Left cardiac atrium (tissue), 4 donors: ENCODE data around the gene CDK14. TPM values are rescaled to one million over a fixed set of nuclear protein-coding genes. Genes with fewer than 3 reads are reported as not detected.

Experiments
- ATAC-seq, 2 donors: fragments of 200-7000 bp; cut with Tn5 transposase; one replicate each; pipeline ENCODE4 v1.9.1; 2020; ENCODE audit warnings: mild to moderate bottlenecking in 2 of 2, moderate library complexity in 2 of 2
- DNase-seq: peaks from one replicate; pipeline ENCODE4 v3.0.0-alpha.2; 2020
- intact Hi-C, 2 donors: fragments of 100-400 bp; cut with DNase I; formaldehyde crosslinking; loops; one replicate each; pipeline versions ENCODE4 v1.14.1 to v1.15.1; 2022 to 2023
- total RNA-seq, 2 donors: library from RNA; stranded (reverse); fragmentation: NEBNext Ultra II Directional; extraction: Animal tissue kit (Norgen Biotek cat#: 25700); gene quantifications; one replicate each; pipeline ENCODE4 v1.2.1, GENCODE V29; 2021
- donor health status: DM: no; HTN: yes; CAD: no.
- donor health status: DM: no; HTN: yes; CAD: no; lungs with severe emphysema.
- donor health status: DM: yes; HTN: yes; CAD: no.
- donor health status: Dilated cardiomyopathy.

The CDK14 gene
- total RNA-seq, 2 donors from 2014 or later, result 35.9 to 53.5 TPM

GRCh38 chr7:90842430-90842788 is 246.3 kb downstream of the CDK14 start:
- no peak for ATAC-seq
- no peak for DNase-seq
- intact Hi-C loops, result no loop called here

- intact Hi-C loops, result no loop called here
- DNase-seq (no peak), ATAC-seq (no peak)
These were observed 247.4 kb downstream of the CDK14 start for GRCh38 chr7:90843472-90843871.

- DNase-seq (no peak), ATAC-seq (no peak)
- intact Hi-C loops, result no loop called here
These were observed 248.3 kb downstream of the CDK14 start for GRCh38 chr7:90844421-90844820.

GRCh38 chr7:90846192-90846591 is 250.1 kb downstream of the CDK14 start:
- ATAC-seq (peak; percentile 77 to 86), DNase-seq (no peak)
- intact Hi-C loops, result no loop called here

GRCh38 chr7:90850066-90850465 is 253.9 kb downstream of the CDK14 start:
- ATAC-seq (no peak), DNase-seq (no peak)
- intact Hi-C loops, result loop anchor here in 1 of 2 donors (10.0 kb wide), 1 partner anchor 185 kb away; no protein-coding TSS in a partner anchor

- DNase-seq, result no peak
- no peak for ATAC-seq
- intact Hi-C loops, result loop anchor here in 1 of 2 donors (10.0 kb wide), 1 partner anchor 184 kb away; no protein-coding TSS in a partner anchor
These were observed 254.3 kb downstream of the CDK14 start for GRCh38 chr7:90850471-90850870.

GRCh38 chr7:90853205-90853604 is 257.1 kb downstream of the CDK14 start:
- no peak for ATAC-seq
- no peak for DNase-seq
- intact Hi-C loops, result loop anchor here in 1 of 2 donors (10.0 kb wide), 1 partner anchor 182 kb away; no protein-coding TSS in a partner anchor

- intact Hi-C loops, result loop anchor here in 1 of 2 donors (10.0 kb wide), 1 partner anchor 178 kb away; no protein-coding TSS in a partner anchor
- ATAC-seq, result no peak
- DNase-seq, result no peak
These were observed 260.4 kb downstream of the CDK14 start for GRCh38 chr7:90856351-90857070.

GRCh38 chr7:90857603-90858002 is 261.5 kb downstream of the CDK14 start:
- ATAC-seq, result peak; percentile 86 to 91
- peak; percentile 27 for DNase-seq
- intact Hi-C loops, result loop anchor here in 1 of 2 donors (10.0 kb wide), 1 partner anchor 177 kb away; no protein-coding TSS in a partner anchor

- intact Hi-C loops, result loop anchor here in 1 of 2 donors (10.0 kb wide), 1 partner anchor 176 kb away; no protein-coding TSS in a partner anchor
- no peak for ATAC-seq
- DNase-seq, result no peak
These were observed 262.4 kb downstream of the CDK14 start for GRCh38 chr7:90858546-90858945.

- no peak for DNase-seq
- ATAC-seq, result no peak
- intact Hi-C loops, result loop anchor here in 1 of 2 donors (10.0 kb wide), 1 partner anchor 175 kb away; no protein-coding TSS in a partner anchor
These were observed 263.4 kb downstream of the CDK14 start for GRCh38 chr7:90859521-90859920.

GRCh38 chr7:90864088-90864487 is 268.0 kb downstream of the CDK14 start:
- ATAC-seq, result no peak
- no peak for DNase-seq
- intact Hi-C loops, result no loop called here

GRCh38 chr7:90869335-90869734 is 273.2 kb downstream of the CDK14 start:
- intact Hi-C loops, result no loop called here
- no peak for DNase-seq
- ATAC-seq, result no peak

- intact Hi-C loops, result no loop called here
- DNase-seq, result no peak
- no peak for ATAC-seq
These were observed 280.6 kb downstream of the CDK14 start for GRCh38 chr7:90876701-90877100.

GRCh38 chr7:90877201-90877600 is 281.1 kb downstream of the CDK14 start:
- no peak for ATAC-seq
- no peak for DNase-seq
- intact Hi-C loops, result no loop called here

GRCh38 chr7:90879924-90880323 is 283.8 kb downstream of the CDK14 start:
- DNase-seq (peak; percentile 33), ATAC-seq (peak; percentile 43 to 71)
- intact Hi-C loops, result no loop called here

GRCh38 chr7:90886416-90886815 is 290.3 kb downstream of the CDK14 start:
- intact Hi-C loops, result no loop called here
- no peak for ATAC-seq
- no peak for DNase-seq

GRCh38 chr7:90889210-90889609 is 293.1 kb downstream of the CDK14 start:
- intact Hi-C loops, result no loop called here
- no peak for ATAC-seq
- no peak for DNase-seq

- ATAC-seq (no peak), DNase-seq (no peak)
- intact Hi-C loops, result no loop called here
These were observed 293.5 kb downstream of the CDK14 start for GRCh38 chr7:90889644-90890043.

GRCh38 chr7:90891529-90891928 is 295.4 kb downstream of the CDK14 start:
- intact Hi-C loops, result no loop called here
- DNase-seq (no peak), ATAC-seq (no peak)

- intact Hi-C loops, result no loop called here
- DNase-seq, result no peak
- ATAC-seq, result no peak
These were observed 296.1 kb downstream of the CDK14 start for GRCh38 chr7:90892213-90892612.
